Skeletal muscle satellite cell (primary cell): ENCODE measurements around the gene ATP9B.
"Not testable (repeated sequence)": the region's sequence is repeated elsewhere in the genome, so short reads cannot be mapped to it uniquely, and the experiment has no call there.

Source experiments
- H3K27me3 ChIP-seq: 2 replicates; pipeline ENCODE4 v1.7.0; 2013; ENCODE audit warnings: low read length; ENCODE audit not compliant: control insufficient read depth, insufficient read depth
- H3K36me3 ChIP-seq: 2 replicates; pipeline ENCODE4 v1.7.0; 2013; ENCODE audit warnings: mild to moderate bottlenecking, control low read depth, low read length; ENCODE audit not compliant: insufficient read depth
- H3K4me1 ChIP-seq: 2 replicates; pipeline ENCODE4 v1.7.0; 2013; ENCODE audit warnings: low read length; ENCODE audit not compliant: control insufficient read depth, insufficient read depth
- H3K4me2 ChIP-seq: 2 replicates; pipeline ENCODE4 v1.7.0; 2013; ENCODE audit warnings: mild to moderate bottlenecking, low read length
- H3K4me3 ChIP-seq: 2 replicates; pipeline ENCODE4 v1.7.0; 2013; ENCODE audit warnings: low read length
- H3K9ac ChIP-seq: 2 replicates; pipeline ENCODE4 v1.7.0; 2013; ENCODE audit warnings: mild to moderate bottlenecking, low read depth, low read length, moderate library complexity
- H3K9me3 ChIP-seq: replicated peaks from 2 replicates; pipeline ENCODE4 v1.7.0; 2013; ENCODE audit warnings: mild to moderate bottlenecking, control low read depth, low read length

ATP9B gene

DNA sequence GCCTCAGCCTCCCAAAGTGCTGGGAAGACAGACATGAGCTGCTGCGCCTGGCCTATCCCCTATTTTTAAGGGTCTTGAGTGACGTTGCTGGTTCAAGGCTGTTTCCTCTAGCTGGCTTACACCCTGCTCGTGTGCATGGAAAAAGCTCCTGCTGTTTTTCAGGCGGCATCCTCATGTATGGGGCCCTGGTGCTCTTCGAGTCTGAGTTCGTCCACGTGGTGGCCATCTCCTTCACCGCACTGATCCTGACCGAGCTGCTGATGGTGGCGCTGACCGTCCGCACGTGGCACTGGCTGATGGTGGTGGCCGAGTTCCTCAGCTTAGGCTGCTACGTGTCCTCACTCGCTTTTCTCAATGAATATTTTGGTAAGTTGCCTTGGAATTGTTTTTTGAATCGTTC is 304.5 kb downstream of the ATP9B start:
- no peak overlapping the region for H3K4me3 ChIP-seq
- H3K4me2 ChIP-seq: no peak overlapping the region
- H3K9me3 ChIP-seq: no peaks in the 10 kb centered on the region
- no peaks in the 10 kb centered on the region for H3K27me3 ChIP-seq
- peaks cover 6% of the 10 kb centered on the region for H3K36me3 ChIP-seq
- H3K9ac ChIP-seq: no peak overlapping the region
- no peaks in the 10 kb centered on the region for H3K4me1 ChIP-seq

DNA sequence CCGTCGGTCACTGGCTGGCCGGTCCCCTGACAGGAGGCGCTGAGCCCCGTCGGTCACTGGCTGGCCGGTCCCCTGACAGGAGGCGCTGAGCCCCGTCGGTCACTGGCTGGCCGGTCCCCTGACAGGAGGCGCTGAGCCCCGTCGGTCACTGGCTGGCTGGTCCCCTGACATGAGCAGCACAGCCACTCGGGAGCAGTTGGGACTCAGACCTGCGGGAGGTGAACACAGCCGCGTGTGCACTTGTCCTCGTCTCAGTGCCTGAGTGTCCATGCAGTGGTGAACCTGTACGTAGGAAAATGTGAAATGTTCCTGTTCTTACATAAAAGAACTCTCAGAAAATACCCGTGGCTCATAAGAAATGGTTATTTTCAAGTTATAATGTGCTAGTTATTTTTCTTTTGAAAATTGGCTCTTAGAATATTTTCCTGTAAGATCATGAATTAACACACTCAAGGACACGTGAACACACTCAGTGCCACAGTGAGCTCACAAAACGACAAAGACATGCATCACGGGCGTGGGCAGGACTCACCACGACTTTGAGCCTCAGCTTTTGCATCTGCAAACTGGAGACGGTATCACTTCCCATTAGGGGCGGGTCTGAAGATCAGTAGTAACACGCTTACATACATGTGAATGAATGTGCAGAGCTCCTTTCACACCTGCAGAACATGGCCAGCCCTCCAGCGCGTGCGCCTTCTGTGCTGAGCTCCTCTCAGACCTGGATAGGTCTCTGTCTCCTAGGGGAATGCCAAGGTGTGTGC is 305.4 kb downstream of the ATP9B start:
- H3K27me3 ChIP-seq: no peaks in the 10 kb centered on the region
- no peak overlapping the region for H3K4me3 ChIP-seq
- no peaks in the 10 kb centered on the region for H3K9me3 ChIP-seq

DNA sequence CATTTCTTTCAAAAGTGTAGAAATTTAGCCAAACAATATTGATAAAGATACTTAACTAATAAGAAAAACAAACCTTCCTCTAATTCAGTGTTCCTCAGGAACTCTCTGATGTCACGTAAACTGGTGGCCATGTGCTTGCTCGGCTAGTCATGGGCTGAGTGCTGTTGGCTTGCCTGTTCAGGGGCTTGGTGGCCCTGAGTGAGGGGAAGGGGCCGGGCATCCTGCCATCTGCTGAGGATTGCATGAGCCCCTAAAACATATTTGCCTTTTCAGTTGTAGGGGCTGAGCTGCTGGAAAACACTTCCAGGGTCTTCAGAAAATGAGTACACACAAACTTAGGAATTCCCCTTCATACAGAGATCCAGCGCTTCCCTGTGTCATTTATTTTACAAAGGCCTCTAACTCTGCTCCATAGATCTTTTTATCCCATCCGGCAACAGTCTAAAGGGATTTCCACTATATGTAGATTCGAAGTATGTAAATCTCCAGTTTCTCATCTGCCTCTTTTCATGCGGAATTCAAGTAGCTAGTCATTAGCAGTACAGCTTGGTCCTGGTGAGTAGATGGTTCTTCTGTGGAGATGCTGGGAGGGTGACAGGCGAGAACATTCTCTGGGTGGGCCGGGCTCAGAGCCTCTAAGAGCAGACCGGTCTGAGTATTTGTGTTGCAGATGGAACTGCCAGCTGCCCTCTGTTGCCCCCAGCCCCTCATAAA is 306.4 kb downstream of the ATP9B start:
- no peak overlapping the region for H3K4me2 ChIP-seq
- no peak overlapping the region for H3K4me3 ChIP-seq
- peaks cover 4% of the 10 kb centered on the region for H3K4me1 ChIP-seq
- H3K9ac ChIP-seq: no peak overlapping the region
- no peaks in the 10 kb centered on the region for H3K9me3 ChIP-seq
- H3K27me3 ChIP-seq: no peaks in the 10 kb centered on the region
- H3K36me3 ChIP-seq: peaks cover 6% of the 10 kb centered on the region

More for the DNA sequence above, 305.4 kb downstream of the ATP9B start:
- H3K36me3 ChIP-seq: peaks cover 6% of the 10 kb centered on the region
- H3K9ac ChIP-seq: no peak overlapping the region
- no peak overlapping the region for H3K4me2 ChIP-seq
- peaks cover 4% of the 10 kb centered on the region for H3K4me1 ChIP-seq

DNA sequence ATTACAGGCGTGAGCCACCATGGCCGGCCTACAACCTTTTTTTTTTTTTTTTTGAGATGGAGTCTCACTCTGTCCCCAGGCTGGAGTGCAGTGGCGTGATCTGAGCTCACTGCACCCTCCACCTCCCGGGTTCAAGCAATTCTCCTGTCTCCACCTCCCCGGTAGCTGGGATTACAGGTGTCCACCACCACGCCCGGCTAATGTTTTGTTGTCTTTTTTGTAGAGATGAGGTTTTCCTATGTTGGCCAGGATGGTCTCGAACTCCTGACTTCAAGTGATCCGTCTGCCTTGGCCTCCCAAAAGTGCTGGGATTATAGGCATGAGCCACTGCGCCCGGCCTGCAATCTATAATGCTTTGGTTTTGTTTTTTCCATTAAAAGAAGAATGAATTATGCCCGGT is 307.5 kb downstream of the ATP9B start:
- H3K9ac ChIP-seq, H3K4me3 ChIP-seq, H3K4me1 ChIP-seq, H3K9me3 ChIP-seq, H3K27me3 ChIP-seq, H3K36me3 ChIP-seq, H3K4me2 ChIP-seq: not testable (repeated sequence)

DNA sequence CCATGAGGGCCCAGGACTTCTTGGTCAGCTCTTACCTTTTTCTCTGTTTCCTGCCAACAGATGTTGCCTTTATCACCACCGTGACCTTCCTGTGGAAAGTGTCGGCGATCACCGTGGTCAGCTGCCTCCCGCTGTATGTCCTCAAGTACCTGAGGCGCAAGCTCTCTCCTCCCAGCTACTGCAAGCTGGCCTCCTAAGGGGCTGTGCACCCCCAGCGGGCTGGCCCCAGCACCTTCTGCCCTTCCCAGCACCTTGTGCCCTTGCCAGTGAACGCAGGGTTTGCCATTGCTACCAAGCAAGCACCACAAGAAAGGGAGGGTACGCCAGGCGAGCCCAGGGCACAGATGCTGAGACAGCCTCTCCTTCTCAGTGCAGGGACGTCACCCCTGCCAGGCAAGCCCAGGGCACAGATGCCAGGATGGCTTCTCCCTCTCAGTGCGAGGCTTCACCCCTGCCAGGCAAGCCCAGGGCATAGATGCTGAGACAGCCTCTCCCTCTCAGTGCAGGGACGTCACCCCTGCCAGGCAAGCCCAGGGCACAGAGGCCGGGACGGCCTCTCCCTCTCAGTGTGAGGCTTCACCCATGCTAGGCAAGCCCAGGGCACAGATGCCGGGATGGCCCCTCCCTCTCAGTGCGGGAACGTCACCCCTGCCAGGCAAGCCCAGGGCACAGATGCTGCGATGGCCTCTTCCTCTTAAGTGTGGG is 308.1 kb downstream of the ATP9B start:
- Histone ChIP-seq H3K36me3 (peaks cover 6% of the 10 kb centered on the region), H3K9ac (no peak overlapping the region), H3K4me3 (no peak overlapping the region), H3K27me3 (no peaks in the 10 kb centered on the region), H3K4me2 (no peak overlapping the region), H3K4me1 (peaks cover 4% of the 10 kb centered on the region), H3K9me3 (no peaks in the 10 kb centered on the region)

DNA sequence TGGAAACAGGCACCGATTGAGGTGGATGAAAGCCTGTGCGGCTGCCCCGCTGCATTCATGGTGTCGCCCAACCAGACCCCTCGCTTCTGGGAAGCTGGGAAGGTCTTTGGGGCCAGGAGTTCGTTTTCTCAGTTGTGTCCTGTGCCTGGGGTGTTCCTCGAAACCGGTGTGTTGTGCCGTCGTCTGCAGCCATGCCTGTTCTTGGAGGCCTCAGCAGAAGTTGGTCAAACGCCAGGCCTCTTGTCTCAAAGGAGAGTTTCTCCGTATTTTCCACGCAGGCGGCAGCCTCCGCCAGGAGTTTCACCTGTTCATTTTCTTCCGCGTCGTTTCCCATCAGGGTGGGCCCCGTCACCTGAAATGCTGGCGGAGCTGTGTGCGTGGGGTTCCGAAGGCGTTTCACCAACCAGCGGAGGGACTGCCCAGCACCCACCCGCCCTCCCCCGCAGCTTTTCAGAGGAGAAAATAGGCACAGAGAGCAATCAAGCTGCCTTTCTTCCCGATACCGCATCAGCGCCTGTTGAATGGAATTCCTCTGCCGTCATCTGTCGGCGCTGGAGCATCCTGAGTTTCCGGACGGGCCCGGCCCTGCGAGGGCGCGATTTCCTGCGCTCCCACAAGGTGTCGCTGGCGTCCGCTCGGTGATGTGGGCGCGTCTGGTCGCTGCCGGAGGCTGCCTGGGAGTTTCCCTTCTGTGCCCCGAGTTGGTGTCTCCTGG is 309.5 kb downstream of the ATP9B start:
- peaks cover 6% of the 10 kb centered on the region for H3K36me3 ChIP-seq
- no peaks in the 10 kb centered on the region for H3K9me3 ChIP-seq
- H3K4me3 ChIP-seq: no peak overlapping the region
- no peak overlapping the region for H3K9ac ChIP-seq
- peaks cover 4% of the 10 kb centered on the region for H3K4me1 ChIP-seq
- H3K27me3 ChIP-seq: peaks cover 2% of the 10 kb centered on the region
- H3K4me2 ChIP-seq: peak overlapping the region; percentile 34

DNA sequence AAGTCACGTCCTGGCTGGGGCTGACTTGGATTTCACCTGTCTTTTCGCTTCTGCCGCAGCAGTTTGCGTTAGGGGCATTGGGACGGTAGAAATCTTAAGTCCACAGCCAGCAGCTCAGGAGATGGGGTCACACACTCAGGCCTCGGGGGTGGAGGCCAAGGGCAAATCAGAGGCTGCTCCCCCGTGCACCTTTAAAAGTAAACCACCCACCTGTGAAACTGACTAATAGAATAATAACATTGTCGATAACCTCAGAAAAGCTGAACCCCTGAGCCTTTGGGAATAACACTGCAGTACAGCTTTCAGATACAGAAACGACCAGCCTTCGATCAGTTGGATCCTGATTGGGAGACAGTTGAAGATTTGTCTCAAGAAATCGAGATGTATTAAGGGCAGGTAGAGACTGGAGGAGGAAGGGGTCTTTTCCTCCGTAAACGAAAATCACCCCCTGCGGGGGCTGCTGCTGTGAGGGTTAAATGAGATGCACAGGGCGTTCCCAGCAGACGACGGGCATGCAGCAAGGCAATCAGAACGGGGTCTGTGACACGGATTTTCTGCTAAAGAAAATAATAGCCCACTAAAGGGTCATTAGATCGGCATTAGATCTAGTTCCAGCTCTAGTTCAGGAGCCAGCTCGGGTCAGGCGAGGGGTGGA is 310.2 kb downstream of the ATP9B start:
- peaks cover 6% of the 10 kb centered on the region for H3K36me3 ChIP-seq
- H3K9ac ChIP-seq: no peak overlapping the region
- no peaks in the 10 kb centered on the region for H3K9me3 ChIP-seq
- peaks cover 9% of the 10 kb centered on the region for H3K27me3 ChIP-seq
- peak overlapping the region; percentile 34 for H3K4me2 ChIP-seq
- no peak overlapping the region for H3K4me3 ChIP-seq
- peaks cover 6% of the 10 kb centered on the region for H3K4me1 ChIP-seq

DNA sequence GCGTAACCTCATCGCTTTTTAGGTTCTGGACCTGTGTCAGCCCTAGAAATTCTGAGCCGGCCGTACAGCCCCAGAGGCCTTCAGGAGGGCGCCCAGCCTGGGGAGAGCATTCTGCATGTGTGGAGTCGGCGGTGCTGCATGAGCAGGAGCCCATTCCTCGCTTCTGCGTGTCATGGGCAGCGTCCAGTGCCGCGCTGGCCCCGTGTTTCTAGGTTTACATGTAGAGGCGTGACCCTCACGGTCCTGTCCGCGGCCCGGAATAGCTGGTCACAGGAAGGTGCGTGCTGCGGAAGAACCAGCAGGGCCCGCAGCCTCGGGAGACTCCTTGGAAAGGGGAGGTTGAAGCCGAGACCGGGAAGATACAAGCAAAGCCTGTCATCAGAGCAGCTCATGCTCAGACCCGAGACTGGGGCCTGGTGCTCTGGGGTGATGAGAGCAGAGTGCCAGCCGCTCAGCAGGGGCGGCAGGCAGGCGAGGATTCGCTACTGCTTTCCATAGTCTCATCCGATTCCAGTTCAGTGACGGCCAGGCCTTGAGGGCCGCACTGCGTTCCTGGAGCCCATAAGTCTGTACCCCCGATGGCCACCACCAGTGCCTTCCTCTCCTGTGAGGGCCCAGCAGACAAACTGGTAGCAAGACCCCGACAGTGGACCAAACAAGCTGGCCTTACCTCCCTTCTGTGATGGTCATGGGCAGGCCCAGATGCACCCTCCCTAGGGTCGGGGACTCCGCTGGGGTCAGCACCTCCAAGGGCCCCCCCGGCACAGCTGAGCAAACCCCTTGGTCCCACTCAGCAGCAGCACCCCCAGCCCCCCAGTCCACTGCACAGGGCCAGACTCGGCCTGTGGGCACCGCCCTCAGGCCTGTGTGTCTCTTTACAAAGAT is 311.0 kb downstream of the ATP9B start:
- no peaks in the 10 kb centered on the region for H3K9me3 ChIP-seq
- no peak overlapping the region for H3K4me3 ChIP-seq
- peaks cover 13% of the 10 kb centered on the region for H3K27me3 ChIP-seq
- no peak overlapping the region for H3K4me2 ChIP-seq
- H3K9ac ChIP-seq: no peak overlapping the region
- peaks cover 6% of the 10 kb centered on the region for H3K36me3 ChIP-seq
- H3K4me1 ChIP-seq: peaks cover 10% of the 10 kb centered on the region

DNA sequence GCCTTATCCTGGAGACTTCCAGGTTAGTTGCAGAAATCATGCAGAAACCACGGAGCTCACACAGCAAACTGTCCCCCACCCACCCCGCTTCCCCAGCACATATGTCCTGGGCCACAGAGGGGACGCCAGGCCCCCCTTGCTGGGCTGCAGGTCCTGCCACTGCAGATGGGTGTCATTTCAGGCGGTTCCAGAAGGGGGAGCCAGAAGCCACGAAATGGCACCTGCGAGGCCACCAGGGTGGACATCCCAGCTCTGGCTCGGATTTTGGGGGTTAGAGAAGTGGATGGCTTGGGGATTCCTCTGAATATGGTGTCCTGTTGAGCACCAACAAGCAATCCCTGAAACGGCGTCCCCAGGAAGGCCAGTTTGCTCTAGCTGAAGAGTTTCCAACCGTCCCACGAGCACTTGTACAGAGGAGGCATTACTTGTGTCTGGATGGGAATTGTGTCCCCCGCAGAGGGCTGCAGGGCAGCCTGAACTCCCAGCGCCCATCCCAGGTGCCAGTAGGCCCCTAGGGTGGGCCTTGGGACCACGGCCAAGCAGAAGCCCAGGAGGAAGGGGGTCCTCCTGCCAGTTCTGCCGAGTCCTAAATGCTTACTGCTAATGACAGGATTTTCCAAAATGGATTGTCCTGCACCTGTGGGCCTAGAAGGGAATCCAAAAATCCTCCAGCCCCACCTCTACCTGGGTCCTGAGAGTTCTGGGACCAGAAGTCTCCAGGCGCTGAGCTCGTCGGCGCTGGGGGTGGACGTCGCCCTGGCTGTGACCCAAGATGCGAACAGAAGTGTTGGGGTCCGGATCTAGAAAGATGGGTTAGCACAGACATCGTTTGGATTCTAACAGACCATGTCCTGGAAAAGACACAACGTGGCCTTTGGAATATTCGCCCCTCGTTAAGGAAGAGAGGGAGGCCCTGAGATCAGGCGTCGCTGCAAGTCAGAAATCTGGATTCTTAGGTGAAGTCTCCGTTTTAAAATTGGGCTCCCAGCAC is 311.9 kb downstream of the ATP9B start:
- Histone ChIP-seq H3K9me3 (no peaks in the 10 kb centered on the region), H3K36me3 (peaks cover 6% of the 10 kb centered on the region), H3K9ac (no peak overlapping the region), H3K27me3 (peaks cover 13% of the 10 kb centered on the region), H3K4me2 (no peak overlapping the region), H3K4me1 (peaks cover 10% of the 10 kb centered on the region), H3K4me3 (no peak overlapping the region)
